Endothelial cell of umbilical vein (primary cell): Measurements from ENCODE around the gene SLC44A4. TPM values are rescaled to one million over a fixed set of nuclear protein-coding genes. Genes with fewer than 3 reads are reported as not detected.

ENCODE experiments used
- BruUV-seq: library from RNA; stranded (reverse); fragments of 400-500 nt; replicated peaks from 2 replicates; lab custom pipeline; 2021; lab: Mats Ljungman, UMichigan
- CTCF ChIA-PET: fragments of 300-600, 350-600 bp; sonication (Branson Sonifier 250); formaldehyde crosslinking; loops from one replicate; lab custom pipeline; 2021; ENCODE audit warnings: antibody characterized with exemption, inconsistent platforms; lab: Charles Lee
- POLR2A ChIA-PET: fragments of 300-600, 350-600 bp; sonication (Branson Sonifier 250); formaldehyde crosslinking; loops from one replicate; lab custom pipeline; 2021; ENCODE audit warnings: antibody characterized with exemption, inconsistent platforms; lab: Charles Lee
- DNase-seq: peaks from one replicate; pipeline ENCODE4 v3.0.0-alpha.2; 2011; ENCODE audit warnings: low read depth, low spot score
- FAIRE-seq: peaks from 2 replicates; lab custom pipeline; 2011; peaks lifted over from hg19 to GRCh38; lab: Jason Lieb, UNC
- H2AFZ ChIP-seq: 2 replicates; pipeline ENCODE4 v1.6.0; 2012; ENCODE audit warnings: low read depth, low read length, control low read depth, inconsistent platforms
- H3K27ac ChIP-seq: 2 replicates; pipeline ENCODE4 v1.5.1; 2011; ENCODE audit warnings: low read depth, mild to moderate bottlenecking, control low read depth, low read length, moderate library complexity; ENCODE audit not compliant: insufficient read depth
- H3K27me3 ChIP-seq, 2 experiments: 2 replicates each; pipeline versions ENCODE4 v1.6.0 to v1.6.1; 2011; ENCODE audit warnings: low read length in 2 of 2, mixed read lengths in 1 of 2; ENCODE audit not compliant: control insufficient read depth in 2 of 2, insufficient read depth in 2 of 2
- H3K36me3 ChIP-seq, 2 experiments: 2 replicates in 1 of 2; 3 replicates in 1 of 2; pipeline ENCODE4 v1.5.1; 2011; ENCODE audit warnings: low read length in 2 of 2, mild to moderate bottlenecking in 1 of 2, moderate library complexity in 1 of 2; ENCODE audit not compliant: control insufficient read depth in 2 of 2, insufficient read depth in 2 of 2; ENCODE audit errors: extremely low read depth in 1 of 2
- H3K4me1 ChIP-seq: 3 replicates; pipeline ENCODE4 v1.5.1; 2011; ENCODE audit warnings: mild to moderate bottlenecking, low read length; ENCODE audit not compliant: control insufficient read depth, insufficient read depth; ENCODE audit errors: extremely low read depth
- H3K4me2 ChIP-seq: 2 replicates; pipeline ENCODE4 v1.6.1; 2011; ENCODE audit warnings: low read length, control low read depth, mixed read lengths; ENCODE audit not compliant: insufficient read depth
- H3K4me3 ChIP-seq, 3 experiments: fragments of 200-600 bp in 1 of 3; sonication (generic), shearing (Covaris generic) in 1 of 3; replicated peaks in 1 of 3; 2 replicates each; pipeline ENCODE4 v1.5.1; 2011 to 2016; ENCODE audit warnings: control low read depth in 3 of 3, low read length in 3 of 3, mild to moderate bottlenecking in 2 of 3, inconsistent platforms in 1 of 3, low read depth in 1 of 3, moderate library complexity in 1 of 3; ENCODE audit not compliant: insufficient read depth in 1 of 3
- H3K79me2 ChIP-seq: 2 replicates; pipeline ENCODE4 v1.6.0; 2012; ENCODE audit warnings: low read length, inconsistent platforms; ENCODE audit not compliant: control insufficient read depth, insufficient read depth
- H3K9ac ChIP-seq: replicated peaks from 2 replicates; pipeline ENCODE3; 2011; ENCODE audit warnings: low read length, control low read depth; ENCODE audit not compliant: insufficient read depth; ENCODE audit errors: extremely low read depth
- H3K9me1 ChIP-seq: replicated peaks from 3 replicates; pipeline ENCODE4 v1.6.0; 2011; ENCODE audit warnings: mild to moderate bottlenecking, low read length; ENCODE audit not compliant: control insufficient read depth, insufficient read depth; ENCODE audit errors: extremely low read depth
- H3K9me3 ChIP-seq: replicated peaks from 2 replicates; pipeline ENCODE4 v1.5.1; 2012; ENCODE audit warnings: low read length, inconsistent platforms; ENCODE audit not compliant: control insufficient read depth, insufficient read depth
- H4K20me1 ChIP-seq: replicated peaks from 2 replicates; pipeline ENCODE3; 2011; ENCODE audit warnings: mild to moderate bottlenecking, low read length; ENCODE audit not compliant: control insufficient read depth, insufficient read depth; ENCODE audit errors: extremely low read depth
- CTCF ChIP-seq, 2 donors: IDR thresholded peaks; 1 replicate in 1 of 2; 2 replicates in 1 of 2; pipeline ENCODE4 v1.5.1; 2011; ENCODE audit warnings: low read length in 2 of 2, mild to moderate bottlenecking in 2 of 2, moderate library complexity in 2 of 2, control low read depth in 1 of 2, inconsistent platforms in 1 of 2, low read depth in 1 of 2; ENCODE audit not compliant: insufficient read depth in 1 of 2; ENCODE audit errors: extremely low read depth in 1 of 2
- EZH2 ChIP-seq: IDR thresholded peaks from 2 replicates; pipeline ENCODE4 v1.6.1; 2012; ENCODE audit warnings: borderline replicate concordance, low read depth, mild to moderate bottlenecking, moderate library complexity, low read length, inconsistent platforms; ENCODE audit not compliant: severe bottlenecking
- FOS ChIP-seq: IDR thresholded peaks from 2 replicates; pipeline ENCODE4 v1.6.1; 2011; ENCODE audit warnings: mild to moderate bottlenecking, low read length, moderate library complexity, borderline replicate concordance; ENCODE audit not compliant: insufficient read depth
- GATA2 ChIP-seq: IDR thresholded peaks from 2 replicates; pipeline ENCODE4 v1.7.0; 2011; ENCODE audit warnings: low read depth, mild to moderate bottlenecking, moderate library complexity, mixed read lengths, low read length; ENCODE audit not compliant: insufficient read length, insufficient read depth
- JUN ChIP-seq: IDR thresholded peaks from 2 replicates; pipeline ENCODE4 v1.6.1; 2011; ENCODE audit warnings: borderline replicate concordance, low read depth; ENCODE audit not compliant: insufficient read length, insufficient read depth
- MAX ChIP-seq: IDR thresholded peaks from 2 replicates; pipeline ENCODE4 v1.6.1; 2011; ENCODE audit not compliant: insufficient read depth, insufficient read length
- POLR2A ChIP-seq: IDR thresholded peaks from 2 replicates; pipeline ENCODE4 v1.6.1; 2012; ENCODE audit warnings: low read depth, mild to moderate bottlenecking, control low read depth, low read length
- POLR2AphosphoS5 ChIP-seq: IDR thresholded peaks from 2 replicates; pipeline ENCODE4 v1.6.1; 2012; ENCODE audit warnings: low read depth, mild to moderate bottlenecking, control low read depth, low read length, moderate library complexity; ENCODE audit not compliant: insufficient read depth
- dilution Hi-C: fragments of 300-500 bp; cut with MboI; formaldehyde crosslinking; loops from one replicate; pipeline ENCODE4 v1.15.0; 2019; ENCODE audit warnings: low sequenced_read_pairs; ENCODE audit not compliant: extremely low pct_ligation_motif_present
- intact Hi-C: fragments of 100-400 bp; cut with micrococcal nuclease; formaldehyde crosslinking; loops from one replicate; pipeline ENCODE4 v1.10.0; 2022
- polyA plus RNA-seq, 4 experiments: library from polyadenylated mRNA; depleted of rRNA in 3 of 4; stranded (reverse) in 3 of 4; unstranded in 1 of 4; fragments of >200 nt; gene quantifications; 2 replicates each; pipeline versions ENCODE4 v1.2.1 to v1.2.3, GENCODE V29; 2011 to 2012; ENCODE audit warnings: missing spikeins in 1 of 4
- total RNA-seq: library from RNA; stranded (reverse); gene quantifications from 2 replicates; pipeline ENCODE4 v1.2.3, GENCODE V29; 2021

Gene SLC44A4
- total and polyA plus RNA-seq, 2 donors (not counting 3 experiments of a cell fraction or from before 2014, with no cell fraction given): 0.84 to 1.1 TPM

- dilution Hi-C loops (no loop called here), intact Hi-C loops (no loop called here)
- DNase-seq (no peak), FAIRE-seq (no peak)
- no peaks in the 10 kb centered on the region for H3K9me3 ChIP-seq
- H3K27me3 ChIP-seq: no peaks in the 10 kb centered on the region
- H3K9me1 ChIP-seq: no peaks in the 10 kb centered on the region
- CTCF ChIA-PET: interaction anchor here (1.2 to 1.5 kb wide), 2 partner anchors 10 to 16 kb away, joined by 3 to 7 read pairs; no protein-coding TSS in a partner anchor
- no peaks in the 10 kb centered on the region for H3K36me3 ChIP-seq
- no peaks in the 10 kb centered on the region for H3K79me2 ChIP-seq
- no TSS peak for BruUV-seq
- H3K4me2 ChIP-seq: no peak overlapping the region
- peaks cover 6% of the 10 kb centered on the region for H3K4me1 ChIP-seq
- H3K9ac ChIP-seq: no peak overlapping the region
- no peak overlapping the region for H3K4me3 ChIP-seq
- POLR2A ChIA-PET: no interaction called here
- H2AFZ ChIP-seq: no peak overlapping the region
- H3K27ac ChIP-seq: no peak overlapping the region
- TF ChIP-seq FOS (no peak), POLR2AphosphoS5 (no peak), EZH2 (no peak), GATA2 (no peak), POLR2A (no peak), CTCF (IDR thresholded peaks at IDR 0.05; ENCODE audit: extremely low read depth in 1 of 2, insufficient read depth in 1 of 2, low read depth in 1 of 2, low read length in 2 of 2) (no peak), JUN (no peak), MAX (no peak)
- H4K20me1 ChIP-seq: no peaks in the 10 kb centered on the region
These were observed 4.6 kb downstream of the SLC44A4 start for GRCh38 chr6:31874084-31874670.
